M059J (cell line): Measurements from ENCODE around the gene GET4. TPM values are rescaled to one million over a fixed set of nuclear protein-coding genes. Genes with fewer than 3 reads are reported as not detected.

Source experiments
- total RNA-seq: library from RNA; depleted of rRNA; stranded (reverse); fragments of >200 nt; shearing (Covaris generic); gene quantifications from 2 replicates; pipeline ENCODE4 v1.2.3, GENCODE V29; 2014; rRNA removed

GET4 gene
- total RNA-seq, 1 experiment from 2014 or later: 26.9 TPM

Other genes starting within 250 kb of the GET4 start
- 23.3 and 35.4 TPM in 2 replicates for gene DNAAF5, start 149.9 kb upstream of the GET4 start, total RNA-seq
- gene PRKAR1B, start 149.3 kb upstream of the GET4 start, total RNA-seq: 30.3 and 33.9 TPM in 2 replicates
- 66.8 and 169 TPM in 2 replicates for gene SUN1, start 44.1 kb upstream of the GET4 start, total RNA-seq
- 0.37 and 0.84 TPM in 2 replicates for gene ADAP1, start 78.1 kb downstream of the GET4 start, total RNA-seq
- gene COX19, start 99.0 kb downstream of the GET4 start, total RNA-seq: 7.7 and 10.2 TPM in 2 replicates
- gene CYP2W1, start 106.6 kb downstream of the GET4 start, total RNA-seq: not detected in 2 replicates
- gene GPR146, start 168.0 kb downstream of the GET4 start, total RNA-seq: 1.8 and 4.9 TPM in 2 replicates
- 0.22 and 0.25 TPM in 2 replicates for gene GPER1, start 211.6 kb downstream of the GET4 start, total RNA-seq